Activated CD4-positive, alpha-beta T cell treated with anti-CD3 and anti-CD28 coated beads, Interleukin-2, Interleukin-4, amounts not matched to agents 100 ng/mL and 50 ng/mL, durations not matched to agents 16 hours and 8 hours (primary cell): ENCODE measurements around the gene PCDHGA1.
A peak's percentile ranks its signal among the peaks of the same experiment; 100 is the strongest.
"Not testable (repeated sequence)": the region's sequence is repeated elsewhere in the genome, so short reads cannot be mapped to it uniquely, and the experiment has no call there.

Experiments used
- DNase-seq: peaks from one replicate; pipeline ENCODE4 v3.0.0-alpha.2; 2020; ENCODE audit warnings: low spot score

PCDHGA1 gene

DNA sequence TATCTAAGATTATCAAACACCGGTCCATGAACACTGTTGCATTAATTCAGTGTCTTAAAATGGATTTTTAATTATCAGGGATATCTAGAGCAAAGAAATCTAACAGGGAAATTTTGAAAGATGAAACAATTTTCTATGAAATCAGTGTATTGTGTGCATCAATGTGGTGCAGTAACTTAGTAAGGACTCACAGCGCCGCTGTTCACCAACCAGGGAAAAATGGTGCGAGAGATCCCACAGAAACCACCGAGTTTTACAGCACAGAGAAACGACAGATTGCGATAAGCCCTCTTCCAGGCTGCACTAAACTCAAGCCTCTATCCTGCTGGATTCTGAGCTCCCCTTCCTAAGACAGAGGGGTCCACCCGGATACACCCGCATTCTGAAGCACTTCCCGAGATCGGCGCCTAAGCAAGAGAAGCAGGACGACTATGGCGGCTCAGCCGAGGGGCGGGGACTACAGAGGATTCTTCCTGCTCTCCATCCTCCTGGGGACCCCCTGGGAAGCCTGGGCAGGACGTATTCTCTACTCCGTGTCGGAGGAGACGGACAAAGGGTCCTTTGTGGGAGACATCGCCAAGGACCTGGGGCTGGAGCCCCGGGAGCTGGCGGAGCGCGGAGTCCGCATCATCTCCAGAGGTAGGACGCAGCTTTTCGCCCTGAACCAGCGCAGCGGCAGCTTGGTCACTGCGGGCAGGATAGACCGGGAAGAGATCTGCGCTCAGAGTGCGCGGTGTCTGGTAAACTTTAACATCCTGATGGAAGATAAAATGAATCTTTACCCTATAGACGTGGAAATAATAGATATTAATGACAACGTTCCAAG is 52.4 kb downstream of the PCDHGA1 start, which contains the start of gene PCDHGA7:
Gene PCDHGA7, plus strand, starts transcription at position 274 of the 826 bp plus-strand sequence. Its CDS starts 158 bp downstream, at position 432.
- DNase-seq: no peak

DNA sequence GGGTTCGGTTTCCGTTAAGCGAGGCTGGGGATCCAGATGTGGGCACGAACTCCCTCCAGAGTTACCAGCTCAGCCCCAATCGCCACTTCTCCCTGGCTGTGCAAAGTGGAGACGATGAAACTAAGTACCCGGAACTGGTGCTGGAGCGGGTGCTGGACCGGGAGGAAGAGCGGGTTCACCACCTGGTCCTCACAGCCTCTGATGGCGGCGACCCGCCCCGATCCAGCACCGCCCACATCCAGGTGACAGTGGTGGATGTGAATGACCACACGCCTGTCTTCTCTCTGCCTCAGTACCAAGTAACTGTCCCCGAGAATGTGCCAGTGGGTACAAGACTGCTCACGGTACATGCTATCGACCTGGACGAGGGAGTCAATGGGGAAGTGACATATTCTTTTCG is 53.0 kb downstream of the PCDHGA1 start:
- no peak for DNase-seq

DNA sequence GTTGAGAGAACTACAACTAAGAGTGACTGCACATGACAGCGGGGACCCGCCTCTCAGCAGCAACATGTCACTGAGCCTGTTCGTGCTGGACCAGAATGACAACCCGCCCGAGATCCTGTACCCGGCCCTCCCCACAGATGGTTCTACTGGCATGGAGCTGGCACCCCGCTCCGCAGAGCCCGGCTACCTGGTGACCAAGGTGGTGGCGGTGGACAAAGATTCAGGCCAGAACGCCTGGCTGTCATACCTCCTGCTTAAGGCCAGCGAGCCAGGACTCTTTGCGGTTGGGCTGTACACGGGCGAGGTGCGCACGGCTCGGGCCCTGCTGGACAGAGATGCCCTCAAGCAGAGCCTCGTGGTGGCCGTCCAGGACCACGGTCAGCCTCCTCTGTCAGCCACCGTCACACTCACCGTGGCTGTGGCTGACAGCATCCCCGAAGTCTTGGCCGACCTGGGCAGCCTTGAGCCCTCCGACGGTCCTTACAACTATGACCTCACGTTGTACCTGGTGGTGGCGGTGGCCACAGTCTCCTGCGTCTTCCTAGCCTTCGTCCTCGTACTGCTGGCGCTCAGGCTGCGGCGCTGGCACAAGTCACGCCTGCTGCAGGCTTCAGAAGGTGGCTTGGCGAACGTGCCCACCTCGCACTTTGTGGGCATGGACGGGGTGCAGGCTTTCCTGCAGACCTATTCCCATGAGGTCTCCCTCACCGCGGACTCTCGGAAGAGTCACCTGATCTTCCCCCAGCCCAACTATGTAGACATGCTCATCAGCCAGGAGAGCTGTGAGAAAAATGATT is 54.4 kb downstream of the PCDHGA1 start:
- DNase-seq: no peak

DNA sequence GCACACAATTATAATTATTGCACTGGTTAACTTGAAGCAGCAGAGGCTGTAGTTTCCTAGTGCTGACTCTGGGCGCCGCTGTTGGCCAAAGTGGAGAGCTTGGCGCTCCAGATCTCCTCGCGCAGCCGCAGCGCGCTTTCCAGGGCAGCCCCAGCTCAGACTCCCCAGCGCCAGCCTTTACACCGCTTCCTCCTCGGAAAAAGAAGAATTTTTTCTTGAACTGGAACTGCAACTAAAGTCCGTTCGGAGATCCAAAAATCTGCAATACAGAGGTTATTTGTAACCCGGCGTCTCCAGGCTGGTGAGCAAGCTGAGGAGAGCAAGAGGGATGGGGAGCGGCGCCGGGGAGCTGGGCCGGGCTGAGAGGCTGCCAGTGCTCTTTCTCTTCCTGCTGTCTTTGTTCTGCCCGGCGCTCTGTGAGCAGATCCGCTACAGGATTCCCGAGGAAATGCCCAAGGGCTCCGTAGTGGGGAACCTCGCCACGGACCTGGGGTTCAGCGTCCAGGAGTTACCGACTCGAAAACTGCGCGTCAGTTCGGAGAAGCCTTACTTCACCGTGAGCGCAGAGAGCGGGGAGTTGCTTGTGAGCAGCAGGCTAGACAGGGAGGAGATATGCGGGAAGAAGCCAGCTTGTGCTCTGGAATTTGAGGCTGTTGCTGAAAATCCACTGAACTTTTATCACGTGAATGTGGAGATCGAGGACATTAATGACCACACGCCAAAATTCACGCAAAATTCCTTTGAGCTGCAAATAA is 57.4 kb downstream of the PCDHGA1 start, which contains the start of gene PCDHGB4:
Gene PCDHGB4, plus strand, starts transcription at position 142 of the 755 bp plus-strand sequence. Its CDS starts 187 bp downstream, at position 329.
- DNase-seq: peak; percentile 25

DNA sequence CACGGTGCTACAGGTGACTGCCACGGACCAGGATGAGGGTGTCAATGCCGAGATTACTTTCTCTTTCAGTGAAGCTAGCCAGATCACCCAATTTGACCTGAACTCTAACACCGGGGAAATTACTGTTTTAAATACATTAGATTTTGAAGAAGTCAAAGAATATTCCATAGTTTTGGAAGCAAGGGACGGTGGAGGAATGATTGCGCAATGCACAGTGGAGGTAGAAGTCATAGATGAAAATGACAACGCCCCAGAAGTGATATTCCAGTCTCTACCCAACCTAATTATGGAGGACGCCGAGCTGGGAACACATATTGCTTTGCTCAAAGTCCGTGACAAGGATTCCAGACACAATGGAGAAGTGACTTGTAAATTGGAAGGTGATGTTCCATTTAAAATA is 58.3 kb downstream of the PCDHGA1 start:
- no peak for DNase-seq

DNA sequence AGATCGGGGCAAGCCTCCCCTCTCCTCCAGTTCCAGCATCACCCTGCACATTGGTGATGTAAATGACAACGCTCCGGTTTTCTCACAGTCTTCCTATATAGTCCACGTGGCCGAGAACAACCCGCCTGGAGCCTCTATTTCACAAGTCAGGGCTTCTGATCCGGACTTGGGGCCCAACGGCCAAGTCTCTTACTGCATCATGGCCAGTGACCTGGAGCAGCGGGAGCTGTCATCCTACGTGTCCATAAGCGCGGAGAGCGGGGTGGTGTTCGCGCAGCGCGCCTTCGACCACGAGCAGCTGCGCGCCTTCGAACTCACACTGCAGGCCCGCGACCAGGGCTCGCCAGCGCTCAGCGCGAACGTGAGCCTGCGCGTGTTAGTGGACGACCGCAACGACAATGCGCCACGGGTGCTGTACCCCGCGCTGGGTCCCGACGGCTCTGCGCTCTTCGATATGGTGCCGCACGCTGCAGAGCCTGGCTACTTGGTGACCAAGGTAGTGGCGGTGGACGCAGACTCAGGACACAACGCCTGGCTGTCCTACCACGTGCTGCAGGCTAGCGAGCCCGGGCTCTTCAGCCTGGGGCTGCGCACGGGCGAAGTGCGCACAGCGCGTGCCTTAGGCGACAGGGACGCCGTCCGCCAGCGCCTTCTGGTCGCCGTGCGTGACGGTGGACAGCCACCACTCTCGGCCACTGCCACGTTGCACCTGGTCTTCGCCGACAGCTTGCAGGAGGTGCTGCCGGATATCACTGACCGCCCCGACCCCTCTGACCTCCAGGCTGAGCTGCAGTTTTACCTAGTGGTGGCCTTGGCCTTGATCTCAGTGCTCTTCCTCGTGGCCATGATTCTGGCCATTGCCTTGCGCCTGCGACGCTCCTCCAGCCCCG is 59.1 kb downstream of the PCDHGA1 start:
- no peak for DNase-seq

DNA sequence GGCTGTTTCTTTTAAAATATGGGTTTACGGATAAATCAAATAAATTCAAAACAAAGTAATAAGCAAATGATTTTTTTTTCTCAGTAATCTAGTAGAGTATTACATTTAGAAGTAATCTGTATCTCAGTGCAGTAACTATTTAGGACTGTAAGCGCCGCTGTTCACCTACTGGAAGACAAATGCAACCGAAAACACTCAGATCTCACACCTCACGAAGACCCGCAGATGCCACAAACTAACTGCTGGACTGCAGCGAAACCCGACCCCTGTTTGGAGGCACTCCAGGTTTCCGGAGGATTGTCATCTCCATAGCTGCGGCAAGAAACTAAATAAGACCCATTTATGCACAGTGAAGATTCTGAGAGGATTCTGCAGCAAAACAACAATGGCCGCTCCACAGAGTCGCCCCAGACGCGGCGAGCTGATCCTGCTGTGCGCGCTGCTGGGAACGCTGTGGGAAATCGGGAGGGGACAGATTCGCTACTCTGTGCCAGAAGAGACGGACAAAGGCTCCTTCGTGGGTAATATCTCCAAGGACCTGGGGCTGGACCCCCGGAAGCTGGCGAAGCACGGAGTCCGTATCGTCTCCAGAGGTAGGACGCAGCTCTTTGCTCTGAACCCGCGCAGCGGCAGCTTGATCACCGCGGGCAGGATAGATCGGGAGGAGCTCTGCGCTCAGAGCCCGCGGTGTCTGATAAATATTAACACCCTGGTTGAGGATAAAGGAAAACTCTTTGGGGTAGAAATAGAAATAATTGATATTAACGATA is 62.3 kb downstream of the PCDHGA1 start, which contains the start of gene PCDHGA8:
Gene PCDHGA8, plus strand, starts transcription at position 205 of the 770 bp plus-strand sequence. Its CDS starts 181 bp downstream, at position 386.
- DNase-seq: no peak

DNA sequence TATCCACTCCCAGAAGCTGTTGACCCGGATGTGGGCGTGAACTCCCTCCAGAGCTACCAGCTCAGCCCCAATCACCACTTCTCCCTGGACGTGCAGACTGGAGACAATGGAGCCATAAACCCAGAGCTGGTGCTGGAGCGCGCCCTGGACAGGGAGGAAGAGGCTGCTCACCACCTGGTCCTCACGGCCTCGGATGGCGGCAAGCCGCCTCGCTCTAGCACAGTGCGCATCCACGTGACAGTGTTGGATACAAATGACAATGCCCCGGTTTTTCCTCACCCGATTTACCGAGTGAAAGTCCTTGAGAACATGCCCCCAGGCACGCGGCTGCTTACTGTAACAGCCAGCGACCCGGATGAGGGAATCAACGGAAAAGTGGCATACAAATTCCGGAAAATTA is 63.0 kb downstream of the PCDHGA1 start:
- no peak for DNase-seq

DNA sequence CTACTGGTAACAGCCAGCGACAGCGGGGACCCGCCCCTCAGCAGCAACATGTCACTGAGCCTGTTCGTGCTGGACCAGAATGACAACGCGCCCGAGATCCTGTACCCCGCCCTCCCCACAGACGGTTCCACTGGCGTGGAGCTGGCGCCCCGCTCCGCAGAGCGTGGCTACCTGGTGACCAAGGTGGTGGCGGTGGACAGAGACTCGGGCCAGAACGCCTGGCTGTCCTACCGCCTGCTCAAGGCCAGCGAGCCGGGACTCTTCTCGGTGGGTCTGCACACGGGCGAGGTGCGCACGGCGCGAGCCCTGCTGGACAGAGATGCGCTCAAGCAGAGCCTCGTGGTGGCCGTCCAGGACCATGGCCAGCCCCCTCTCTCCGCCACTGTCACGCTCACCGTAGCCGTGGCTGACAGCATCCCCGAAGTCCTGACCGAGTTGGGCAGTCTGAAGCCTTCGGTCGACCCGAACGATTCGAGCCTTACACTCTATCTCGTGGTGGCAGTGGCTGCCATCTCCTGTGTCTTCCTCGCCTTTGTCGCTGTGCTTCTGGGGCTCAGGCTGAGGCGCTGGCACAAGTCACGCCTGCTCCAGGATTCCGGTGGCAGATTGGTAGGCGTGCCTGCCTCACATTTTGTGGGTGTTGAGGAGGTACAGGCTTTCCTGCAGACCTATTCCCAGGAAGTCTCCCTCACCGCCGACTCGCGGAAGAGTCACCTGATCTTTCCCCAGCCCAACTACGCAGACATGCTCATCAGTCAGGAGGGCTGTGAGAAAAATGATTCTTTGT is 64.3 kb downstream of the PCDHGA1 start:
- DNase-seq: not testable (repeated sequence)

DNA sequence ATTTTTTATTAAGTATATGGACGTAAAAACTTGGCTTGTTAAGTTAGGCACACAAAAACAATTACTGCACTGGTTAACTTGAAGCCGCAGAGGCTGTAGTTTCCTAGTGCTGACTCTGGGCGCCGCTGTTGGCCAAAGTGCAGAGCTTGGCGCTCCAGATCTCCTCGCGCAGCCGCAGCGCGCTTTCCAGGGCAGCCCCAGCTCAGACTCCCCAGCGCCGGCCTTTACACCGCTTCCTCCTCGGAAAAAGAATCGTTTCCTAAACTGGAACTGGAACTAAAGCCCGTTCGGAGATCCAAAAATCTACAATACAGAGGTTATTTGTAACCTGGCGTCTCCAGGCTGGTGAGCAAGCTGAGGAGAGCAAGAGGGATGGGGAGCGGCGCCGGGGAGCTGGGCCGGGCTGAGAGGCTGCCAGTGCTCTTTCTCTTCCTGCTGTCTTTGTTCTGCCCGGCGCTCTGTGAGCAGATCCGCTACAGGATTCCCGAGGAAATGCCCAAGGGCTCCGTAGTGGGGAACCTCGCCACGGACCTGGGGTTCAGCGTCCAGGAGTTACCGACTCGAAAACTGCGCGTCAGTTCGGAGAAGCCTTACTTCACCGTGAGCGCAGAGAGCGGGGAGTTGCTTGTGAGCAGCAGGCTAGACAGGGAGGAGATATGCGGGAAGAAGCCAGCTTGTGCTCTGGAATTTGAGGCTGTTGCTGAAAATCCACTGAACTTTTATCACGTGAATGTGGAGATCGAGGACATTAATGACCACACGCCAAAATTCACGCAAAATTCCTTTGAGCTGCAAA is 67.6 kb downstream of the PCDHGA1 start, which contains the start of gene PCDHGB5:
Gene PCDHGB5, plus strand, starts transcription at position 192 of the 796 bp plus-strand sequence. Its CDS starts 181 bp downstream, at position 373.
- DNase-seq: peak; percentile 46

DNA sequence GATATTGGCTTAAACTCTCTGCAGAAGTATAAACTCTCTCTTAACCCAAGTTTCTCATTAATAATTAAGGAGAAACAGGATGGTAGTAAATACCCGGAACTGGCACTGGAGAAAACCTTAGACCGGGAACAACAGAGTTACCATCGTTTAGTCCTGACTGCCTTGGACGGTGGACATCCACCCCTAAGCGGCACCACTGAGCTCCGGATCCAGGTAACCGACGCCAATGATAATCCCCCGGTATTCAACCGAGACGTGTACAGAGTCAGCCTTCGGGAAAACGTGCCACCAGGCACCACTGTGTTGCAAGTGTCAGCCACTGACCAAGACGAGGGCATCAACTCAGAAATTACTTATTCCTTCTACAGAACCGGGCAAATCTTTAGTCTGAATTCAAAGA is 68.3 kb downstream of the PCDHGA1 start:
- no peak for DNase-seq

DNA sequence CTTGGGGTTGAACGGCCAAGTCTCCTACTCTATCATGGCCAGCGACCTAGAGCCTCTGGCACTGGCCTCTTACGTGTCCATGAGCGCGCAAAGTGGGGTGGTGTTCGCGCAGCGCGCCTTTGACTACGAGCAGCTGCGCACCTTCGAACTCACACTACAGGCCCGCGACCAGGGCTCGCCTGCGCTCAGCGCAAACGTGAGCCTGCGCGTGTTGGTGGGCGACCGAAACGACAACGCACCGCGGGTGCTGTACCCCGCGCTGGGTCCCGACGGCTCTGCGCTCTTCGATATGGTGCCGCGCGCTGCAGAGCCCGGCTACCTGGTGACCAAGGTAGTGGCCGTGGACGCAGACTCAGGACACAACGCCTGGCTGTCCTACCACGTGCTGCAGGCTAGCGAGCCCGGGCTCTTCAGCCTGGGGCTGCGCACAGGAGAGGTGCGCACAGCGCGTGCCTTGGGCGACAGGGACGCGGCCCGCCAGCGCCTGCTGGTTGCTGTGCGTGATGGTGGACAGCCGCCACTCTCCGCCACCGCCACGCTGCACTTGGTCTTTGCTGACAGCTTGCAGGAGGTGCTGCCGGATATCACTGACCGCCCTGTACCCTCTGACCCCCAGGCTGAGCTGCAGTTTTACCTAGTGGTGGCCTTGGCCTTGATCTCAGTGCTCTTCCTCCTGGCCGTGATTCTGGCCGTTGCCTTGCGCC is 69.4 kb downstream of the PCDHGA1 start:
- DNase-seq: no peak

DNA sequence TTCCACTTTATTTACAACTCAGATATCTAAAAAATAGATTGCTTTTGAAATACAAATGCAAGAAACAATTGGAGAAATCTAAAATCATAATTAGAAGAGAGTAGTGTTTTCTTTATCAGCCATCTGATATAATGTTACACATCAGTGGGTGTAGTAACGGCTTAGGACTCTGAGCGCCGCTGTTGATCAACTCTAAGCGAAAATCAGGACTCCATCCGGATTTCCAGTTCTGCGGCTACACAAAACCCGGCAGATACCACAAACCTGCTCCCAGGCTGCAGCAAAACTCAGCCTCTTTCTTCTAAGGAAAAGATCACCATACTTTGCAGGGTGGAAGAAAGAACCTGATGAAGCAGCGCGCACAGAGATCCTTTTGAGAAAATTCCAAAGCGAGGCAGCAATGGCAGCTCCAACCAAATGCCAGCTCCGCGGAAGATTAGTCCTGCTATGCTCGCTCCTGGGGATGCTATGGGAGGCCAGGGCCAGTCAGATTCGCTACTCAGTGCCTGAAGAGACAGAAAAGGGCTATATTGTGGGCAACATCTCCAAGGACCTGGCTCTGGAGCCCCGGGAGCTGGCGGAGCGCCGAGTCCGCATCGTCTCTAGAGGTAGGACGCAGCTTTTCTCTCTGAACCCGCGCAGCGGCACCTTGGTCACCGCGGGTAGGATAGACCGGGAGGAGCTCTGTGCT is 72.4 kb downstream of the PCDHGA1 start, which contains the start of gene PCDHGA9:
Gene PCDHGA9, plus strand, starts transcription at position 226 of the 691 bp plus-strand sequence. Its CDS starts 175 bp downstream, at position 401.
- DNase-seq: no peak

DNA sequence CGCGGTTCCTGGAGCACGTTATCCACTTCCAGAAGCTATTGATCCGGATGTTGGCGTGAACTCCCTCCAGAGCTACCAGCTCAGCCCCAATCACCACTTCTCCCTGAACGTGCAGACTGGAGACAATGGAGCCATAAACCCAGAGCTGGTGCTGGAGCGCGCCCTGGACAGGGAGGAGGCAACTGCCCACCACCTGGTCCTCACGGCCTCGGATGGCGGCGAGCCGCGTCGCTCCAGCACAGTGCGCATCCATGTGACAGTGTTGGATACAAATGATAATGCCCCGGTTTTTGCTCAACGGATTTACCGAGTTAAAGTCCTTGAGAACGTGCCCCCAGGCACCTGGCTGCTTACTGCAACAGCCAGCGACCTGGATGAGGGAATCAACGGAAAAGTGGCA is 73.1 kb downstream of the PCDHGA1 start:
- DNase-seq: no peak

DNA sequence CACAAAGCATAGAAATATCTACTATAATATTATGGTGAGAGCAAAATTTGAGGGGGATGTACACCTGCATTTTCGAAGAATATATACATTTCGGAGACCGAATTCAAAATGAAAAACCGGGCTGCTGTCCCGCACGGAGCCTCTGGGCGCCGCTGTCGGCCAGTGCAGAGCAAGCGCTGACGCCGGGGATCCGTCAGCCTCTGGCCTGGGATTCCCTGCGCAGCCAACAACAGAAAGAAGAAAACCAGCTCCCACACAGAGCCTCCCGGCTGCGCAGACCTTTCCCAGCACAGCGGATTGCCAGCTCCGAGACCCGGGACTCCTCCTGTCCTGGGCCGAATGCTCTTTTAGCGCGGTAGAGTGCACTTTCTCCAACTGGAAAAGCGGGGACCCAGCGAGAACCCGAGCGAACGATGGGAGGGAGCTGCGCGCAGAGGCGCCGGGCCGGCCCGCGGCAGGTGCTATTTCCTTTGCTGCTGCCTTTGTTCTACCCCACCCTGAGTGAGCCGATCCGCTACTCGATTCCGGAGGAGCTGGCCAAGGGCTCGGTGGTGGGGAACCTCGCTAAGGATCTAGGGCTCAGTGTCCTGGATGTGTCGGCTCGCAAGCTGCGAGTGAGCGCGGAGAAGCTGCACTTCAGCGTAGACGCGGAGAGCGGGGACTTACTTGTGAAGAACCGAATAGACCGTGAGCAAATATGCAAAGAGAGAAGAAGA is 77.6 kb downstream of the PCDHGA1 start, which contains the start of gene PCDHGB6:
Gene PCDHGB6, plus strand, starts transcription at position 232 of the 716 bp plus-strand sequence. Its CDS starts 182 bp downstream, at position 414.
- peak; percentile 42 for DNase-seq
